ENCODE results near the gene TAF4.

The TAF4 gene

GRCh38 chr20:61924858-61925554 is 140.7 kb downstream of the TAF4 start (continued):
- no peak for TF ChIP-seq KLF7 (tag by site-specific recombination; IDR thresholded peaks at IDR 0.05; ENCODE audit: borderline replicate concordance)
- no peak for TF ChIP-seq ZNF639 (tag by site-specific recombination; IDR thresholded peaks at IDR 0.05)

Measured in HEK293 (cell line).